ENCODE data around the gene RUVBL1. TPM values are rescaled to one million over a fixed set of nuclear protein-coding genes. Genes with fewer than 3 reads are reported as not detected.

The RUVBL1 gene
- total RNA-seq (100 to 1,000 TPM; 114 to 116 TPM), polyA plus RNA-seq (69.2 TPM)

DNA sequence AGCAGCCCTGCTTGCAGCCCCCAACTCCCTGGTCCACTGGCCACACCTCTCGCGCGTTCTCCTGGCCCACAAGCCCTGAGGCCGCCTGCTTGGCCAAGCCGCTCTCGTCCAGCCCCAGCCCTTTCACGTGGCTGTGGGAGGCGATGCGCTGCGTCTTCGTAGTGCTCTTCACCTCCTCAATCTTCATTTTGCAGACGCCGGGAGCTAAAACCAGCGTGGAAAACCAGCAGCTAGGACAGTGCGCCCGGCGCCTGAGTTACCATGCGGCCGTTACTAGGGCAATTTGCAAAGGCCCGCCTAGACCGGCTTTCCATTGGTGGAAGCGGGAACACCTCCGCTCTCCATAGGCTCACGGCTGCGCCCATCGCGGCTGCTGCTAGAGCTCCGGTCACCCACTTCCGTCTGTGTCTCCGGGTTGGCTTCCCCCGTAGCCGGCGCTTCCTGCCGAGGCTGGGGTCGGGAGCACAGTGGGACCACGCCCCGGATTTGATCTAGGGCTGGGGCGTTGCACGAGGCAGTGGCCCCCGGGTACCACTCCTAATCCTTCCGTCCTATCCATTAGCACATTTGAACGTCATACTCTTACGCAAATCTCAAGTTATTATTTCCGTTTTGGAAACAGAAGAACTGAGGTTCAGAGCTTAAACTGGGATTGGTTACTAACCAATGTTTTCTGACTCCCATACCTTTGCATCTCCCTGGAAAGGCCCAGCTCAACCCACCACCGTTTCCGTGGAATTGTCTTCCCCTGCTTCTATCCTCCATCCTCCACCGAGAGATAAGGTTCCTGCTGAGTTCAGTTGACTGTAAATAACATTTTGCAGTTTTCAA, at the start of gene RUVBL1:
Gene RUVBL1 (minus strand): TSS at position 275 of the 831 bp plus-strand sequence. CDS start 88 bp downstream, at position 187.
- no peaks in the 10 kb centered on the region for H3K27me3 Mint-ChIP-seq
- Histone ChIP-seq H3K36me3 (ENCODE audit: insufficient read depth, low read length) (peaks cover 3% of the 10 kb centered on the region), H3K27ac (ENCODE audit: low read depth, low read length) (peak within 1 kb of the TSS; percentile 75), H3K4me3 (ENCODE audit: low read length) (peak within 1 kb of the TSS; percentile 86), H3K4me1 (ENCODE audit: insufficient read depth, low read length) (peaks cover 19% of the 10 kb centered on the region), H3K27me3 (ENCODE audit: insufficient read depth, low read length, poor library complexity, severe bottlenecking) (no peaks in the 10 kb centered on the region), H3K9me3 (ENCODE audit: low read length) (no peaks in the 10 kb centered on the region)
- peak within 1 kb of the TSS; percentile 94 to 99 (median 97) for H3K4me3 Mint-ChIP-seq
- H3K4me1 Mint-ChIP-seq, result peaks cover 23 to 41% (median 36%) of the 10 kb centered on the region in 3 donors
- peak; percentile 95 to 98 (median 97) for DNase-seq
- H3K27ac Mint-ChIP-seq, result peak within 1 kb of the TSS; percentile 83 to 99 (median 96)
- CTCF ChIA-PET, result interaction anchor here (1.0 to 2.4 kb wide), 11 partner anchors 10 to 198 kb away, joined by 3 to 15 read pairs (median 4); partner anchors contain the start of gene EEFSEC
- H3K36me3 Mint-ChIP-seq, result peaks cover 2 to 17% (median 6%) of the 10 kb centered on the region in 3 donors
- POLR2A ChIA-PET, result interaction anchor here (0.6 to 2.2 kb wide), 5 partner anchors 10 to 29 kb away, joined by 3 to 15 read pairs (median 7); partner anchors contain the start of gene EEFSEC
- peaks cover 0 to 2% (median 0%) of the 10 kb centered on the region in 5 donors for H3K9me3 Mint-ChIP-seq

DNA sequence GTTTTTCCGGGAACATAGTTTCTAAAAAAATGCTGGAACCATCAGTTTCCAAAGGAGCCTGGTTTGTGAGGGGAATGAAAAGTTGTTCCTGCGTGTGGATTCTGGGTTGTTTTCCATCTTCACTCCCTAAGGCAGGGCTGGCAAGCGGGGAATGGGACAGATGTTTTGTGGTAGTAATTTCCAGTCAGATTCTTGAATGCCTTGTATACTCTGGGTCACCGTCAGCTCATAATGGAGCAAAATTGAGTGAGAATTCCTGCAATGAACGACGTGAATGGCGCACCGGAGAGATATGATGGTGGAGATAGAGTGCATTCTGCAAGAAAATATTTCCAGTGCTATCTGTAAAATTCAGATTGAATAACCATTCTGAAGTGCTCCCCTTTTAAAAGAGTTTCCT, 49.6 kb upstream of the RUVBL1 start:
- no peak overlapping the region for H3K27ac Mint-ChIP-seq
- H3K27me3 Mint-ChIP-seq, result no peaks in the 10 kb centered on the region
- no peak overlapping the region for H3K4me3 Mint-ChIP-seq
- H3K4me3 ChIP-seq (ENCODE audit: low read length), result no peak overlapping the region
- ChIA-PET CTCF (no interaction called here), POLR2A (no interaction called here)
- H3K27ac ChIP-seq (ENCODE audit: low read depth, low read length), result no peak overlapping the region
- H3K9me3 Mint-ChIP-seq, result no peaks in the 10 kb centered on the region
- H3K4me1 Mint-ChIP-seq, result peaks cover 29 to 66% (median 51%) of the 10 kb centered on the region in 3 donors
- no peak for DNase-seq
- H3K36me3 ChIP-seq (ENCODE audit: insufficient read depth, low read length), result no peaks in the 10 kb centered on the region
- H3K9me3 ChIP-seq (ENCODE audit: low read length), result no peaks in the 10 kb centered on the region
- H3K36me3 Mint-ChIP-seq, result peaks cover 0 to 13% (median 0%) of the 10 kb centered on the region in 3 donors
- H3K4me1 ChIP-seq (ENCODE audit: insufficient read depth, low read length), result peaks cover 16% of the 10 kb centered on the region
- no peaks in the 10 kb centered on the region for H3K27me3 ChIP-seq (ENCODE audit: insufficient read depth, low read length, poor library complexity, severe bottlenecking)

DNA sequence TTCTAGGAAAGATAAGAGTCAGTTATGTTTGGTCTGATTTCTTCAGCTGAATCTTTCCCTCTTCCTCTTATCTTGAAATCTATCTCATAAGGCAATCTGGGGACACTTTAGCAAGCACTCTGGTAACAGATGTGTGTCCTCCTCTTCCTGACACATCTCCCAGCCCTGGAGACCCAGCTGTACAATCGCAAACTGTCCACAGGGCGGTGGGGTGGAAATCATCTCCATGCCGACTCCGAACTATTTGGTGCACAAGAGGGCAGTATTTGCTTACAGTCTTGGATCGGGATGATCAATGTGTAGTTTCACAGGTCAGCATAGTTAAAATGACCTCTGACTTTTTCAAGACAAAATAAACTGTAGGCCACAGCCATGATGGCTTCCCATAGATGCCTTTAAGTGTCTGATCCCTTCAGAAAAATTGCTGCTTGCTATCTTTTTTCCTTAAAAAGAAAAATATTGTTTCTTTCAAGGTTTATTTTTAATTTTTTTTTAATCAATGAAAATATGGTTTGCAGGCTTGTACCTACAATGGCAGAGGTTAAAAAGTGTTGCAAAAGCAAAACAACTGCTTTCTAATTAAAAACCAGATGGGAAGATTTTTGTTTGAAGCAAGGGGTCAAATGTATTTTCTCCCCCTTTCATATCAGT, 47.4 kb upstream of the RUVBL1 start:
- peaks cover 23 to 64% (median 50%) of the 10 kb centered on the region in 3 donors for H3K4me1 Mint-ChIP-seq
- no peaks in the 10 kb centered on the region for H3K27me3 Mint-ChIP-seq
- Histone ChIP-seq H3K4me3 (ENCODE audit: low read length) (no peak overlapping the region), H3K9me3 (ENCODE audit: low read length) (no peaks in the 10 kb centered on the region), H3K36me3 (ENCODE audit: insufficient read depth, low read length) (no peaks in the 10 kb centered on the region), H3K27me3 (ENCODE audit: insufficient read depth, low read length, poor library complexity, severe bottlenecking) (no peaks in the 10 kb centered on the region), H3K4me1 (ENCODE audit: insufficient read depth, low read length) (peaks cover 10% of the 10 kb centered on the region), H3K27ac (ENCODE audit: low read depth, low read length) (no peak overlapping the region)
- H3K9me3 Mint-ChIP-seq, result no peaks in the 10 kb centered on the region
- H3K4me3 Mint-ChIP-seq, result no peak overlapping the region
- peaks cover 0 to 21% (median 6%) of the 10 kb centered on the region in 3 donors for H3K36me3 Mint-ChIP-seq
- POLR2A ChIA-PET, result no interaction called here
- peak overlapping the region in 1 of 8 donors; percentile 5 for H3K27ac Mint-ChIP-seq
- DNase-seq, result no peak
- CTCF ChIA-PET, result no interaction called here

DNA sequence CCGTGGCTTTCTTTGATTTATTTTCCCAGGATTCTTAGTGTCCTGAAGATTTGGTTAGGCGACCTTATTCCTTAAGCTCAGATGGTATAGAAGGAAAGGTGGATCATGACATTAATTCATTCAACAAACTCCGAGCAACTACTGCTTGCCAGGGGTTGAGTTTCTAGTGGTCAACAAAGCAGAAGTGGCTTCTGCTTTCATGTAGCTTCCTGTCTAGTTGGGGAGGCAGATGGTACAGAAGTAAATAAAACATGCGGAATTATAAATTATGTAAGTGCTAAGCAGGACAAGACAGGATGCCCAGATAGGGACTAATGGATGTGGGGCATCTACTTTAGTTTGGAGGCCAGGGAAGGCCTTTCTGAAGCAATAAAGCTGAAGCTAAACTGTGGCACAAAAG, 45.2 kb upstream of the RUVBL1 start:
- DNase-seq, result no peak
- ChIA-PET POLR2A (no interaction called here), CTCF (no interaction called here)
- Histone ChIP-seq H3K9me3 (ENCODE audit: low read length) (no peaks in the 10 kb centered on the region), H3K36me3 (ENCODE audit: insufficient read depth, low read length) (no peaks in the 10 kb centered on the region), H3K27ac (ENCODE audit: low read depth, low read length) (no peak overlapping the region), H3K4me1 (ENCODE audit: insufficient read depth, low read length) (no peaks in the 10 kb centered on the region), H3K27me3 (ENCODE audit: insufficient read depth, low read length, poor library complexity, severe bottlenecking) (no peaks in the 10 kb centered on the region), H3K4me3 (ENCODE audit: low read length) (no peak overlapping the region)
- Mint-ChIP-seq H3K27me3 (no peaks in the 10 kb centered on the region), H3K9me3 (no peaks in the 10 kb centered on the region), H3K4me3 (no peak overlapping the region), H3K4me1 (peaks cover 16 to 62% (median 35%) of the 10 kb centered on the region in 3 donors), H3K27ac (peak overlapping the region in 2 of 8 donors; percentile 6 to 19), H3K36me3 (peaks cover 0 to 27% (median 10%) of the 10 kb centered on the region in 3 donors)

DNA sequence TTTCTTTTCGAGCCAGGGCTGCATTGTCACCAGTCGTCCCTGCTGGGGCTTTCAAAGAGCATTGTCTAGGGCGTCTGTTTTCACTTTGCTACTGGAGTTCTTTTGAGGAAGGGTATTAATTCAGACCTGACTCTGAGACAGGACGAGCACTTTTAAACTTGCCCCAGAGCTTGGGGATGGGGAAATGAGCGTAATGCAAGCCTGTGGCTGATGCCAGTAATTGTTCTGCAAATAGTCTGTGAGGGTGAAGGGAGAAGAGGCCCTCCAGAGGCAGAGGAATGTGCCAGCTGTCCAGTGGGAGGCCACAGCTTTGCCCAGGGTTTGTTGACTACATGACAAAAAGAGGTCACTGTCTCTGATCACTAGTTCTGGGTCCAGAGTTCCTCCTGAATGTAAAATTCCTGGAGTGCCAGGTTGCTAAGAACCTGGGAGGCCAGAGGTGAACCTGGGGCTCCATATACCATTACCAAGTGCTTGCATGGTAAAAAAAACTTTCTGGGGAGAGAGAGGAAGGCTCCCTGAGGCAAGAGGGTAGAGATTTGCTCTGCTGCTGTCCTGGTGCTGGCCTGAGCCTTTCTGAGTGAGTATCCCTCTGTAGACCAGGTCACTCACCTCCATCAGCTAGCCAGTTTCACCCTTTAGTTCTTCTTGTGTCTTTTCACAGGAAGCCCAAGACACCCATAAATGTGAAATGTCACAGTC, 44.5 kb upstream of the RUVBL1 start:
- POLR2A ChIA-PET, result no interaction called here
- CTCF ChIA-PET, result no interaction called here
- H3K36me3 Mint-ChIP-seq, result peaks cover 0 to 24% (median 10%) of the 10 kb centered on the region in 3 donors

DNA sequence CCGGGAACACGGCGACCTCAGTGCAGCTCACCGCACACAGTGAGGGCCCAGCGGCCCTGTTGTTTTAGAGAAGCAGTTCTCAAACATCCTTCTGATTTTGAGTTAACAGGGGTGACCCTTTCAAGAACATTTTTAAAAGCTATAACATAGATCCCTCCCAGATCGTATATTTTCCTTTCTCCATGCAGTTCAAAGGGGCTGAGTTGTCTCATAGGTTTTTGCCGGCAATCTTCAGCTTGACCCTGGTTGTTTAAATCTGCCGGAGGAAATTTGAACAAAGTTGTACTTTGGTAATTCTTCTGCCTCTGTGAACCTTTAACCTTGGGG, 44.0 kb upstream of the RUVBL1 start:
- H3K4me3 Mint-ChIP-seq, result no peak overlapping the region
- no peak overlapping the region for H3K27ac ChIP-seq (ENCODE audit: low read depth, low read length)
- H3K27me3 Mint-ChIP-seq, result no peaks in the 10 kb centered on the region
- H3K4me3 ChIP-seq (ENCODE audit: low read length), result no peak overlapping the region
- peaks cover 0 to 27% (median 10%) of the 10 kb centered on the region in 3 donors for H3K36me3 Mint-ChIP-seq
- H3K27me3 ChIP-seq (ENCODE audit: insufficient read depth, low read length, poor library complexity, severe bottlenecking), result no peaks in the 10 kb centered on the region
- peak overlapping the region in 1 of 8 donors; percentile 38 for H3K27ac Mint-ChIP-seq
- H3K9me3 Mint-ChIP-seq, result no peaks in the 10 kb centered on the region
- H3K9me3 ChIP-seq (ENCODE audit: low read length), result no peaks in the 10 kb centered on the region
- peaks cover 19 to 62% (median 36%) of the 10 kb centered on the region in 3 donors for H3K4me1 Mint-ChIP-seq
- no peaks in the 10 kb centered on the region for H3K36me3 ChIP-seq (ENCODE audit: insufficient read depth, low read length)
- ChIA-PET POLR2A (no interaction called here), CTCF (no interaction called here)
- no peak for DNase-seq
- no peaks in the 10 kb centered on the region for H3K4me1 ChIP-seq (ENCODE audit: insufficient read depth, low read length)

More for the DNA sequence above, 44.5 kb upstream of the RUVBL1 start:
- H3K4me1 ChIP-seq (ENCODE audit: insufficient read depth, low read length), result no peaks in the 10 kb centered on the region
- Mint-ChIP-seq H3K4me1 (peaks cover 16 to 59% (median 32%) of the 10 kb centered on the region in 3 donors), H3K9me3 (no peaks in the 10 kb centered on the region), H3K4me3 (no peak overlapping the region), H3K27me3 (no peaks in the 10 kb centered on the region), H3K27ac (peak overlapping the region in 2 of 8 donors; percentile 38 to 60)
- H3K4me3 ChIP-seq (ENCODE audit: low read length), result no peak overlapping the region
- H3K27me3 ChIP-seq (ENCODE audit: insufficient read depth, low read length, poor library complexity, severe bottlenecking), result no peaks in the 10 kb centered on the region
- DNase-seq, result no peak
- no peak overlapping the region for H3K27ac ChIP-seq (ENCODE audit: low read depth, low read length)
- H3K36me3 ChIP-seq (ENCODE audit: insufficient read depth, low read length), result no peaks in the 10 kb centered on the region
- no peaks in the 10 kb centered on the region for H3K9me3 ChIP-seq (ENCODE audit: low read length)

DNA sequence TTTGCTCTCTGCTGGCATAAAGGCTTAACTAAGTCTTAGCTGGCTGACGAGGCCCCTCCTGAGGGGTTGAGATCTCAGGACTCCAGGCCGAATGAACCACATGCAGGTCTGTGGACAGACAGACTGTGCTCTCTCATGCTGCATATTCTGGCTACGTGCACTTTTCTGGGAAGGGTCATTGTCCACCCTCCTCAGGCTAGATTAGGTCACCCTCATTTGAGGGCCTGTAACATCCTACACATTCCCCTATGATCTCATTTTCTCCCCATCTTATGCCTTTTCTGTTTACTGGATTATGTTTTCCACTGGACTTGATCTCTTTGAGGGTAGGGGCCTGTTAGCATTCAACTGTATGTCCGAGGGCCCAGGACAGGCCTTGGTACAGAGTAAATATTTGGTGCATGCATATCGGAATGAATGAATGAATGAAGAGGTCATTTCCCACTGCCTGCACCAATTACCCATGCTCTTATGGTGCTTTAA, 43.4 kb upstream of the RUVBL1 start:
- Histone ChIP-seq H3K9me3 (ENCODE audit: low read length) (no peaks in the 10 kb centered on the region), H3K4me3 (ENCODE audit: low read length) (no peak overlapping the region), H3K27me3 (ENCODE audit: insufficient read depth, low read length, poor library complexity, severe bottlenecking) (no peaks in the 10 kb centered on the region), H3K36me3 (ENCODE audit: insufficient read depth, low read length) (no peaks in the 10 kb centered on the region), H3K4me1 (ENCODE audit: insufficient read depth, low read length) (no peaks in the 10 kb centered on the region), H3K27ac (ENCODE audit: low read depth, low read length) (no peak overlapping the region)
- ChIA-PET CTCF (no interaction called here), POLR2A (no interaction called here)
- Mint-ChIP-seq H3K9me3 (no peaks in the 10 kb centered on the region), H3K4me3 (no peak overlapping the region), H3K36me3 (peaks cover 0 to 28% (median 15%) of the 10 kb centered on the region in 3 donors), H3K4me1 (peaks cover 22 to 60% (median 36%) of the 10 kb centered on the region in 3 donors), H3K27me3 (no peaks in the 10 kb centered on the region), H3K27ac (peak overlapping the region in 2 of 8 donors; percentile 3 to 17)
- no peak for DNase-seq

Data from CD8-positive, alpha-beta memory T cell (primary cell).